Mesothelial cell of epicardium (in vitro differentiated cells): ENCODE data around the gene MS4A10. TPM values are rescaled to one million over a fixed set of nuclear protein-coding genes. Genes with fewer than 3 reads are reported as not detected.
A peak's percentile ranks its signal among the peaks of the same experiment; 100 is the strongest.
"Not testable (repeated sequence)": the region's sequence is repeated elsewhere in the genome, so short reads cannot be mapped to it uniquely, and the experiment has no call there.

Experiments used
- DNase-seq, 2 experiments: peaks; one replicate each; pipeline ENCODE4 v3.0.0; 2021; ENCODE audit warnings: low spot score in 2 of 2; ENCODE audit not compliant: unreplicated experiment in 2 of 2
- H3K27ac Mint-ChIP-seq: 2 replicates; pipeline ENCODE4 v1.8.0; 2021; ENCODE audit warnings: mixed read lengths
- H3K27me3 Mint-ChIP-seq: 2 replicates; pipeline ENCODE4 v1.8.0; 2021; ENCODE audit warnings: low read depth, mixed read lengths
- H3K36me3 Mint-ChIP-seq: 2 replicates; pipeline ENCODE4 v1.8.0; 2021; ENCODE audit warnings: mixed read lengths
- H3K4me1 Mint-ChIP-seq: 2 replicates; pipeline ENCODE4 v1.8.0; 2021; ENCODE audit warnings: mixed read lengths
- H3K4me3 Mint-ChIP-seq: 2 replicates; pipeline ENCODE4 v1.8.0; 2021; ENCODE audit warnings: mild to moderate bottlenecking, moderate library complexity, mixed read lengths
- H3K9me3 Mint-ChIP-seq: 2 replicates; pipeline ENCODE4 v1.8.0; 2021; ENCODE audit warnings: mixed read lengths
- total RNA-seq: library from RNA; stranded (reverse); gene quantifications from 3 replicates; pipeline ENCODE4 v1.2.1, GENCODE V29; 2021
- TF ChIP-seq, protein P1 (sequence below): fragments of 200-600 bp; sonication (generic); IDR thresholded peaks from one replicate; pipeline ENCODE4 v1.5.0; 2021; ENCODE audit warnings: antibody characterized with exemption; ENCODE audit not compliant: unreplicated experiment

Gene MS4A10
- total RNA-seq, 1 donor from 2014 or later: not detected

DNA sequence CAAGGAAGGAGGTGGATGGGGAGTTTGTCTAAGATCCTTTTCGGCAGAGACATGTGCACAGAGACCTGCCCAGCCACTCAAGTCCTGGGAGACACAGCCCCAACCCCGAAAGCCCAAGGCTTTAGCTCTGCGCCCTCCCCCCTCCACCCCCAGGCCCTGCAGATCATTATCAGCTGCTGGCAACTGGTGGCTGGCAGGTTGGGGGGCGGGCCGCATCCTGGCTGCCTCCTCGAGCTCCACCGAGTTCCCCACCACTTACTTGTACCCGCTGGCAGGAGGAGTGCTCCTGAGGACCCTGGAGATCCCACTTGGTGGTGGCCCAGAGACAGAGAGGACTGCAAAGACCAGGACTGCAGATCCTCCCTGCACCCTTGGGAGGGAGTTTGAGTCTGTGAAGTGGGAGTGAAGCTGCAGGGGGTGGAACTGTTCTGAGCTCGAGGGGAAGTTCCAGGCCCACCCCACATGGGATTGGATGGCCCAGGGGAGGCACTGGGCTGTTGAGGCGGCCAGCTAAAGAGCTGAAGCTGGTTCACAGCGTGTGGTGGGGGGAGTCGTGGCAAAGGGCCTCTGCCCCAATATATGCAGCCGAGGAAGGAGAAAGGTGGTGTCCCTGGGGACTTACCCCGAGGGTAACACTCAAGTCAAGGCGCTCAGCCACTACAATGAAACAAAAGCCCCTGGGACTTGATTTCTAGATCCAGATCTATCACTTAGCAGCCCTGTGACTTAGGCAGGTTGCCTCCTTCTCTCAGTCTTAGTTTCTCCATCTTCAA is 36.9 kb downstream of the MS4A10 start:
- no peaks in the 10 kb centered on the region for H3K27me3 Mint-ChIP-seq
- no peak overlapping the region for H3K27ac Mint-ChIP-seq
- H3K4me1 Mint-ChIP-seq: no peaks in the 10 kb centered on the region
- H3K4me3 Mint-ChIP-seq: no peak overlapping the region
- DNase-seq: no peak
- H3K36me3 Mint-ChIP-seq: no peaks in the 10 kb centered on the region
- peaks cover 2% of the 10 kb centered on the region for H3K9me3 Mint-ChIP-seq
- TF ChIP-seq, protein P1, sequence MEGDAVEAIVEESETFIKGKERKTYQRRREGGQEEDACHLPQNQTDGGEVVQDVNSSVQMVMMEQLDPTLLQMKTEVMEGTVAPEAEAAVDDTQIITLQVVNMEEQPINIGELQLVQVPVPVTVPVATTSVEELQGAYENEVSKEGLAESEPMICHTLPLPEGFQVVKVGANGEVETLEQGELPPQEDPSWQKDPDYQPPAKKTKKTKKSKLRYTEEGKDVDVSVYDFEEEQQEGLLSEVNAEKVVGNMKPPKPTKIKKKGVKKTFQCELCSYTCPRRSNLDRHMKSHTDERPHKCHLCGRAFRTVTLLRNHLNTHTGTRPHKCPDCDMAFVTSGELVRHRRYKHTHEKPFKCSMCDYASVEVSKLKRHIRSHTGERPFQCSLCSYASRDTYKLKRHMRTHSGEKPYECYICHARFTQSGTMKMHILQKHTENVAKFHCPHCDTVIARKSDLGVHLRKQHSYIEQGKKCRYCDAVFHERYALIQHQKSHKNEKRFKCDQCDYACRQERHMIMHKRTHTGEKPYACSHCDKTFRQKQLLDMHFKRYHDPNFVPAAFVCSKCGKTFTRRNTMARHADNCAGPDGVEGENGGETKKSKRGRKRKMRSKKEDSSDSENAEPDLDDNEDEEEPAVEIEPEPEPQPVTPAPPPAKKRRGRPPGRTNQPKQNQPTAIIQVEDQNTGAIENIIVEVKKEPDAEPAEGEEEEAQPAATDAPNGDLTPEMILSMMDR: no peak

DNA sequence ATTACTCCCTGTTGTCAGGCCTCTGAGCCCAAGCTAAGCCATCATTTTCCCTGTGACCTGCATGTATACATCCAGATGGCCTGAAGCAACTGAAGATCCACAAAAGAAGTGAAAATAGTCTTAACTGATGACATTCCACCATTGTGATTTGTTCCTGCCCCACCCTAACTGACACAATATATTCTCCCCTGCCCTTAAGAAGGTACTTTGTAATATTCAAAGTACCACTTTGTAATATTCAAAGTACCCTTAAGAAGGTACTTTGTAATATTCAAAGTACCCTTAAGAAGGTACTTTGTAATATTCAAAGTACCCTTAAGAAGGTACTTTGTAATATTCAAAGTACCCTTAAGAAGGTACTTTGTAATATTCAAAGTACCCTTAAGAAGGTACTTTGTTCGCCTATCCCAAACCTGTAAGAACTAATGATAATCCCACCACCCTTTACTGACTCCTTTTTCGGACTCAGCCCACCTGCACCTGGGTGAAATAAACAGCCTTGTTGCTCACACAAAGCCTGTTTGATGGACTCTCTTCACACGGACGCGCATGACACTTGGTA is 38.7 kb downstream of the MS4A10 start:
- H3K4me1 Mint-ChIP-seq, DNase-seq, H3K9me3 Mint-ChIP-seq, H3K27ac Mint-ChIP-seq, H3K36me3 Mint-ChIP-seq, H3K27me3 Mint-ChIP-seq, H3K4me3 Mint-ChIP-seq: not testable (repeated sequence)

DNA sequence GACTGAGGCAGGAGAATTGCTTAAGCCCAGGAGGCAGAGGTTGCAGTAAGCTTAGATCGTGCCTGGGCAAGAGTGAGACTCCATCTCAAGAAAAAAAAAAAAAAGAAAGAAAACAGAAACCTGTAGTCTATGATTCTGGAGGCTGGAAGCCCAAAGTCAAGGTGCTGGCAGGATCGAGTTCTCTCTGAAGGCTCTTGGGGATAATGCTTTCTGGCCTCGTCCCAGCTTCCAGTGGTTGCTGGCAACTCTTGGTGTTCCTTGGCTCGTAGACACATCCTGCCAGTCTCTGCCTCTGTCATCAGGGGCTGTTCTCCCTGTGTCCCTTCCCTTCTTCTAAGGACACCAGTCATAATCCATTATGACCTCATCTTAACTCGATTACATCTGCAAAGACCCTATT is 40.0 kb downstream of the MS4A10 start:
- Mint-ChIP-seq H3K4me1 (no peaks in the 10 kb centered on the region), H3K9me3 (no peaks in the 10 kb centered on the region)

DNA sequence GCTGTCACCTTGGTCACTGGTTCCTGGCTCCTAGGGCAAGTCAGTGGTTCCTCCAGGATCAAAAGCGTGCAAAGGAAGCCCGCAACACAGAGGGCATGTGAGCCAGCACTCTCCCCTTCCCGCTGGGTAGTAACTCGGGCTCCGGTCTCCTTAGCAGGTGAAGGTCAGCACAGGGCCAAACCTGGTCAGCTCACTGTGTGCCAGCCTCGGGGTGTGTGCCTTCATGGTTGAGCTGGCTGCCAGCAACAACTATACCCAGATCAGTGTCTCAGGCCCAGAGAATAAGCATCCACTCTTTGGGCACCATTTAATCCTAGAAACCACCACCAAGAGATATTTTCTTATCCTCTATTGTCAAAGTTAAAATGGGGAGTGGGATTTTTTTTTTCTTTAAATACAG is 40.7 kb downstream of the MS4A10 start:
- Mint-ChIP-seq H3K4me1 (no peaks in the 10 kb centered on the region), H3K27ac (no peak overlapping the region), H3K27me3 (peaks cover 1% of the 10 kb centered on the region), H3K36me3 (no peaks in the 10 kb centered on the region), H3K4me3 (no peak overlapping the region), H3K9me3 (no peaks in the 10 kb centered on the region)
- no peak for DNase-seq
- TF ChIP-seq, protein P1: no peak

More for the DNA sequence above, 40.0 kb downstream of the MS4A10 start:
- Mint-ChIP-seq H3K36me3 (no peaks in the 10 kb centered on the region), H3K4me3 (no peak overlapping the region), H3K27me3 (peaks cover 1% of the 10 kb centered on the region), H3K27ac (no peak overlapping the region)
- no peak for DNase-seq
- TF ChIP-seq, protein P1: no peak

DNA sequence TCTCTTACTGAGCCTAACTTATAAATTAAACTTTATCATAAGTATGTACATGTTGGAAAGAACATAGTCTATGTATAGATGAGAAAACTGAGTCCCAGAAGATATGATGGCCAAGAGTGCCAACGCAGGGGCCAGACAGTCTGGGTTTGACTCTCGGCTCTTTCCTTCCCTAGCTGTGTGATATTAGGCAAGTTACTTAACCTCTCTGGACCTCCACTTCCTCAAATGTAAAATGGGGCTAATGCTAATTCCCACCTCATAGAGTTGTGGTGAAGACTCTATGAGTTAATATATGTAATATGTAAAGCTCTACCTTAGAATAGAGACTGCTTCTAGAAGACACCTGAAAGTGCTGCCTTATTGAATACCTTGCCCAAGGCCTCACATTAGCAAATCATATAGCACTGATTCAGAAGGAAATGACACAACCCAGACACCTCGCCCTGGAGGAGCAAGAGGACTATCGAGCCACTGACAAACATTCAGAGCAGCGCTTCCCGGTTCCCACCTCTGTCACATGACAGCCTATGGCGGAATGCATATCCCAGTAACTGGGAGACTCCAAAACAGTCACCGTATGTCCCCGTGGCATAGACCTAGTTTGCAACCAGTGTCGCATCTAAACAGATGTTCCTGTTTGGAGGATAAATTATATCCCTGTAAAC is 45.5 kb downstream of the MS4A10 start:
- Mint-ChIP-seq H3K27ac (no peak overlapping the region), H3K27me3 (peaks cover 33% of the 10 kb centered on the region), H3K4me1 (peaks cover 9% of the 10 kb centered on the region), H3K4me3 (peak overlapping the region; percentile 53), H3K36me3 (no peaks in the 10 kb centered on the region), H3K9me3 (no peaks in the 10 kb centered on the region)
- DNase-seq: no peak
- TF ChIP-seq, protein P1: no peak

DNA sequence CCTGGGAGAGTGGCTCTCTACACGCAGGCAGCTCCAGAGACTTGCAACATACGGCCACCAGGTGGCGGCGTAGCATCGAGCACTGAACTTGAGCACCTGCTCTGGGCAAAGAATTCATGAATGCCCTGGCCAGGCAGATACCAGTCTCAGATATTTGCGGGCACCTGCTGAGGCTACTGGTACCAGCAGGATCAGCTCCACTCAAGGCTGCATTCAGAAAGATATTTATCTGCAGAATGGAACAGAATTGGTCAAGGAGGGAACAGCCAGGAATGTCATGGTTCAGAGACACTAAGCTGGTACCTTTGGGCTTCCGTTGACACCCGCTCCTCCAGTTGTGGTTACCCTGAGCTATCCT is 46.0 kb downstream of the MS4A10 start:
- Mint-ChIP-seq H3K4me1 (peaks cover 9% of the 10 kb centered on the region), H3K4me3 (peak overlapping the region; percentile 53), H3K9me3 (no peaks in the 10 kb centered on the region), H3K27me3 (peaks cover 38% of the 10 kb centered on the region), H3K27ac (no peak overlapping the region), H3K36me3 (no peaks in the 10 kb centered on the region)
- DNase-seq: peak; percentile 58 to 85
- TF ChIP-seq, protein P1: peak; percentile 93
